ENCODE measurements around the gene FBXL19. TPM values are rescaled to one million over a fixed set of nuclear protein-coding genes. Genes with fewer than 3 reads are reported as not detected.
A peak's percentile ranks its signal among the peaks of the same experiment; 100 is the strongest.

FBXL19 gene
- total and polyA plus RNA-seq, 2 of the 13 experiments (the other 11 are each of a cell fraction or from before 2014, with no cell fraction given) = 6.0 to 13.7 TPM

- no peak for TF ChIP-seq CREBL2 (CRISPR knock-in tag; IDR thresholded peaks at IDR 0.05; ENCODE audit: borderline replicate concordance)
- TF ChIP-seq TCF12 (IDR thresholded peaks at IDR 0.05) = no peak
- 0 out of 2 replicates have a peak, but pooled peaks have one; percentile 23 for TF ChIP-seq TCF12 (CRISPR knock-in tag; IDR thresholded peaks at IDR 0.05)
- TF ChIP-seq MZF1 (CRISPR knock-in tag; IDR thresholded peaks at IDR 0.05; ENCODE audit: borderline replicate concordance) = no peak
- TF ChIP-seq ZBTB43 (CRISPR knock-in tag; conservative IDR thresholded peaks at IDR 0.05) = 0 out of 2 replicates have a peak, but pooled peaks have one; percentile 8
- TF ChIP-seq ZNF563 (CRISPR knock-in tag; IDR thresholded peaks at IDR 0.05) = no peak
- TF ChIP-seq ZNF781 (CRISPR knock-in tag; IDR thresholded peaks at IDR 0.05; ENCODE audit: borderline replicate concordance, not compliant biosample characterization) = no peak
- no peak for TF ChIP-seq MAFG (CRISPR knock-in tag; IDR thresholded peaks at IDR 0.05)
- peak; percentile 78; the same call in 1 of the 2 replicates for TF ChIP-seq ZNF326 (CRISPR knock-in tag; IDR thresholded peaks at IDR 0.05; ENCODE audit: borderline replicate concordance)
- TF ChIP-seq ZBTB4 (CRISPR knock-in tag; IDR thresholded peaks at IDR 0.05; ENCODE audit: borderline replicate concordance) = no peak; the same call in none of the 2 replicates
- no peak for TF ChIP-seq ZBTB2 (CRISPR knock-in tag; IDR thresholded peaks at IDR 0.05; ENCODE audit: low read depth)
- TF ChIP-seq ZBTB37 (CRISPR knock-in tag; IDR thresholded peaks at IDR 0.05) = no peak
- TF ChIP-seq RBAK (CRISPR knock-in tag; IDR thresholded peaks at IDR 0.05) = no peak
- TF ChIP-seq BRCA1 (CRISPR knock-in tag; IDR thresholded peaks at IDR 0.05) = 0 out of 2 replicates have a peak, but pooled peaks have one; percentile 6
- TF ChIP-seq CSRNP2 (CRISPR knock-in tag; conservative IDR thresholded peaks at IDR 0.05; ENCODE audit: low read depth) = no peak
- 0 out of 2 replicates have a peak, but pooled peaks have one; percentile 66 for TF ChIP-seq SMAD1 (CRISPR knock-in tag; IDR thresholded peaks at IDR 0.05; ENCODE audit: borderline replicate concordance, low read depth)
- TF ChIP-seq PAWR (CRISPR knock-in tag; IDR thresholded peaks at IDR 0.05; ENCODE audit: borderline replicate concordance) = no peak
Measured at GRCh38 chr16:30984669-30985400, 61.5 kb downstream of the FBXL19 start, which contains the start of gene HSD3B7 (continued).

Measured in HepG2 (cell line).